Liver (tissue), 9 donors: Measurements from ENCODE around the gene GALNT10. TPM values are rescaled to one million over a fixed set of nuclear protein-coding genes. Genes with fewer than 3 reads are reported as not detected.

Experiments
- DNase-seq: peaks from one replicate; pipeline ENCODE4 v3.0.0-alpha.2; 2017; ENCODE audit warnings: low spot score
- H3K27ac ChIP-seq, 2 donors: one replicate each; pipeline ENCODE4 v1.7.0; 2013; ENCODE audit warnings: inconsistent platforms in 2 of 2, low read length in 2 of 2, control low read depth in 1 of 2, low read depth in 1 of 2, mild to moderate bottlenecking in 1 of 2
- H3K27me3 ChIP-seq, 4 donors: one replicate each; pipeline versions ENCODE4 v1.6.1 to v1.7.0; 2013; ENCODE audit warnings: low read length in 3 of 4, inconsistent platforms in 1 of 4, mild to moderate bottlenecking in 1 of 4, moderate library complexity in 1 of 4; ENCODE audit not compliant: control insufficient read depth in 4 of 4, insufficient read depth in 4 of 4
- H3K36me3 ChIP-seq, 4 donors: one replicate each; pipeline versions ENCODE4 v1.6.1 to v1.7.0; 2013; ENCODE audit warnings: low read length in 3 of 4, mild to moderate bottlenecking in 3 of 4, low read depth in 1 of 4, moderate library complexity in 1 of 4; ENCODE audit not compliant: control insufficient read depth in 4 of 4, insufficient read depth in 3 of 4
- H3K4me1 ChIP-seq, 4 donors: one replicate each; pipeline versions ENCODE4 v1.6.1 to v1.7.0; 2013; ENCODE audit warnings: low read length in 3 of 4, mild to moderate bottlenecking in 3 of 4, moderate library complexity in 1 of 4; ENCODE audit not compliant: control insufficient read depth in 4 of 4, insufficient read depth in 4 of 4
- H3K4me3 ChIP-seq, 3 donors: one replicate each; pipeline versions ENCODE4 v1.6.1 to v1.7.0; 2013; ENCODE audit warnings: low read length in 3 of 3, control low read depth in 1 of 3, low read depth in 1 of 3, mild to moderate bottlenecking in 1 of 3
- H3K9ac ChIP-seq, 2 donors: one replicate each; pipeline ENCODE4 v1.7.0; 2013; ENCODE audit warnings: low read length in 2 of 2, mild to moderate bottlenecking in 2 of 2, moderate library complexity in 2 of 2, control low read depth in 1 of 2, low read depth in 1 of 2
- H3K9me3 ChIP-seq, 4 donors: one replicate each; pipeline versions ENCODE4 v1.6.1 to v1.7.0; 2013; ENCODE audit warnings: low read length in 3 of 4; ENCODE audit not compliant: control insufficient read depth in 4 of 4
- EGR1 ChIP-seq, 2 donors: IDR thresholded peaks; 2 replicates each; pipeline ENCODE4 v1.6.1; 2016 to 2018; ENCODE audit warnings: antibody characterized with exemption in 2 of 2, low read depth in 2 of 2
- FOXA1 ChIP-seq: IDR thresholded peaks from 2 replicates; pipeline ENCODE4 v1.6.1; 2016; ENCODE audit warnings: antibody characterized with exemption
- FOXA2 ChIP-seq: IDR thresholded peaks from 2 replicates; pipeline ENCODE4 v1.6.1; 2016; ENCODE audit warnings: antibody characterized with exemption
- GABPA ChIP-seq, 2 donors: IDR thresholded peaks in 1 of 2; conservative IDR thresholded peaks in 1 of 2; 2 replicates each; pipeline ENCODE4 v1.6.1; 2016; ENCODE audit warnings: antibody characterized with exemption in 2 of 2, mild to moderate bottlenecking in 1 of 2, moderate library complexity in 1 of 2
- HNF4A ChIP-seq, 2 donors: conservative IDR thresholded peaks; 2 replicates each; pipeline ENCODE4 v1.6.1; 2016; ENCODE audit warnings: antibody characterized with exemption in 2 of 2, mild to moderate bottlenecking in 2 of 2
- HNF4G ChIP-seq: IDR thresholded peaks from 2 replicates; pipeline ENCODE4 v1.6.1; 2016; ENCODE audit warnings: antibody characterized with exemption
- JUND ChIP-seq, 2 donors: IDR thresholded peaks; 2 replicates each; pipeline ENCODE4 v1.6.1; 2016; ENCODE audit warnings: antibody characterized with exemption in 2 of 2
- MAX ChIP-seq: IDR thresholded peaks from 2 replicates; pipeline ENCODE4 v1.6.1; 2016; ENCODE audit warnings: antibody characterized with exemption
- NR2F2 ChIP-seq: IDR thresholded peaks from 2 replicates; pipeline ENCODE4 v1.6.1; 2016; ENCODE audit warnings: antibody characterized with exemption
- RAD21 ChIP-seq, 2 donors: IDR thresholded peaks; 2 replicates each; pipeline ENCODE4 v1.6.1; 2016; ENCODE audit warnings: antibody characterized with exemption in 2 of 2, mild to moderate bottlenecking in 2 of 2
- REST ChIP-seq: IDR thresholded peaks from 2 replicates; pipeline ENCODE4 v1.6.1; 2016; ENCODE audit warnings: antibody characterized with exemption, mild to moderate bottlenecking
- RXRA ChIP-seq, 2 donors: IDR thresholded peaks; 2 replicates each; pipeline ENCODE4 v1.6.1; 2017 to 2018; ENCODE audit warnings: antibody characterized with exemption in 2 of 2, mild to moderate bottlenecking in 1 of 2
- SP1 ChIP-seq: IDR thresholded peaks from 2 replicates; pipeline ENCODE4 v1.6.1; 2018; ENCODE audit warnings: antibody characterized with exemption, mild to moderate bottlenecking
- TAF1 ChIP-seq: conservative IDR thresholded peaks from 2 replicates; pipeline ENCODE4 v1.6.1; 2016; ENCODE audit warnings: antibody characterized with exemption, mild to moderate bottlenecking
- YY1 ChIP-seq: IDR thresholded peaks from 2 replicates; pipeline ENCODE4 v1.6.1; 2016; ENCODE audit warnings: antibody characterized with exemption, mild to moderate bottlenecking
- ZBTB33 ChIP-seq: IDR thresholded peaks from 2 replicates; pipeline ENCODE4 v1.6.1; 2016; ENCODE audit warnings: antibody characterized with exemption
- WGBS: extraction: QIAGEN DNeasy Blood & Tissue Kit; methylation state at CpG from one replicate; pipeline ENCODE4 v1.1.7; 2013; 5-methylcytosine and 5-hydroxymethylcytosine counted together
- polyA plus RNA-seq, 2 donors: library from polyadenylated mRNA; stranded (reverse) in 1 of 2; unstranded in 1 of 2; fragments of 200-250 nt in 1 of 2; fragments of >200 nt in 1 of 2; fragmentation: Nextera tagmentation in 1 of 2; extraction: Ambion mirVana in 1 of 2; gene quantifications; one replicate each; pipeline versions ENCODE4 v1.2.1 to v1.2.3, GENCODE V29; 2013 to 2015
- total RNA-seq, 2 donors: library from RNA; depleted of rRNA; stranded (reverse); fragments of >200 nt; gene quantifications; one replicate each; pipeline ENCODE4 v1.2.3, GENCODE V29; 2014
- donor health status: healthy.
- donor health status: healthy.
- donor health status: healthy.
- donor health status: healthy.
- donor health status: healthy.

The GALNT10 gene
- total and polyA plus RNA-seq, 4 donors, result 1.1 to 17.8 (median 5.3) TPM

- Histone ChIP-seq H3K9me3 (no peaks in the 10 kb centered on the region), H3K27ac (no peak overlapping the region), H3K9ac (no peak overlapping the region), H3K27me3 (no peaks in the 10 kb centered on the region), H3K36me3 (peaks cover 2 to 28% (median 7%) of the 10 kb centered on the region in 4 donors), H3K4me3 (no peak overlapping the region), H3K4me1 (peaks cover 0 to 18% (median 15%) of the 10 kb centered on the region in 4 donors)
- 97% methylated on average over 1 of the region's 1 CpG for WGBS
- no peak for TF ChIP-seq ZBTB33
- TF ChIP-seq SP1, result no peak
- TF ChIP-seq MAX, result no peak
- no peak for TF ChIP-seq RXRA (IDR thresholded peaks at IDR 0.05)
- TF ChIP-seq EGR1 (IDR thresholded peaks at IDR 0.05; ENCODE audit: low read depth in 2 of 2), result no peak
- DNase-seq, result no peak
Measured at GRCh38 chr5:154442801-154443200, 252.3 kb downstream of the GALNT10 start.

GRCh38 chr5:154444556-154445421, 254.3 kb downstream of the GALNT10 start:
- no peaks in the 10 kb centered on the region for H3K9me3 ChIP-seq
- TF ChIP-seq EGR1 (IDR thresholded peaks at IDR 0.05; ENCODE audit: low read depth in 2 of 2) (no peak), REST (peak; percentile 70)
- peaks cover 0 to 21% (median 7%) of the 10 kb centered on the region in 4 donors for H3K36me3 ChIP-seq
- H3K9ac ChIP-seq, result peak overlapping the region; percentile 88 to 94
- H3K4me3 ChIP-seq, result peak overlapping the region; percentile 90 to 97 (median 97)
- peaks cover 0 to 23% (median 17%) of the 10 kb centered on the region in 4 donors for H3K4me1 ChIP-seq
- H3K27me3 ChIP-seq, result no peaks in the 10 kb centered on the region
- peak; percentile 39 for DNase-seq
- WGBS, result 9% methylated on average over 30 of the region's 30 CpGs
- H3K27ac ChIP-seq, result peak overlapping the region; percentile 80 to 83

- H3K36me3 ChIP-seq, result peaks cover 0 to 19% (median 6%) of the 10 kb centered on the region in 4 donors
- H3K4me1 ChIP-seq, result peaks cover 0 to 23% (median 17%) of the 10 kb centered on the region in 4 donors
- peak within 1 kb of the TSS; percentile 88 to 94 for H3K9ac ChIP-seq
- H3K27ac ChIP-seq, result peak within 1 kb of the TSS; percentile 80 to 83
- WGBS, result under 1% methylated on average over 70 of the region's 70 CpGs
- peak; percentile 52 for TF ChIP-seq HNF4G
- no peak for TF ChIP-seq FOXA1
- TF ChIP-seq REST, result peak; percentile 87
- TF ChIP-seq EGR1 (IDR thresholded peaks at IDR 0.05; ENCODE audit: low read depth in 2 of 2), result no peak
- peak; percentile 95 for TF ChIP-seq TAF1
- peak; percentile 71 to 91 for TF ChIP-seq GABPA (IDR thresholded peaks at IDR 0.05 in 1 of 2, conservative IDR thresholded peaks at IDR 0.05 in 1 of 2)
- TF ChIP-seq RAD21 (IDR thresholded peaks at IDR 0.05), result no peak
- no peak for TF ChIP-seq NR2F2
- peak; percentile 50 for TF ChIP-seq YY1
- no peak for TF ChIP-seq FOXA2
- TF ChIP-seq HNF4A (conservative IDR thresholded peaks at IDR 0.05), result peak in 1 of 2 donors; percentile 71
- no peak for TF ChIP-seq JUND (IDR thresholded peaks at IDR 0.05)
- TF ChIP-seq SP1, result peak; percentile 91
- H3K9me3 ChIP-seq, result no peaks in the 10 kb centered on the region
- DNase-seq, result peak; percentile 97
- no peaks in the 10 kb centered on the region for H3K27me3 ChIP-seq
- H3K4me3 ChIP-seq, result peak within 1 kb of the TSS; percentile 90 to 97 (median 97)
Measured at GRCh38 chr5:154445422-154446194, 255.1 kb downstream of the GALNT10 start, which contains the start of gene SAP30L. TSS of gene SAP30L (plus strand) at chr5:154445997. CDS start at chr5:154446605, 608 bp downstream.
